Measurements from ENCODE around the gene KCNH6. TPM values are rescaled to one million over a fixed set of nuclear protein-coding genes. Genes with fewer than 3 reads are reported as not detected.

KCNH6 gene
- total and polyA plus RNA-seq, 4 donors, result 0.09 TPM; not detected in 3

DNA sequence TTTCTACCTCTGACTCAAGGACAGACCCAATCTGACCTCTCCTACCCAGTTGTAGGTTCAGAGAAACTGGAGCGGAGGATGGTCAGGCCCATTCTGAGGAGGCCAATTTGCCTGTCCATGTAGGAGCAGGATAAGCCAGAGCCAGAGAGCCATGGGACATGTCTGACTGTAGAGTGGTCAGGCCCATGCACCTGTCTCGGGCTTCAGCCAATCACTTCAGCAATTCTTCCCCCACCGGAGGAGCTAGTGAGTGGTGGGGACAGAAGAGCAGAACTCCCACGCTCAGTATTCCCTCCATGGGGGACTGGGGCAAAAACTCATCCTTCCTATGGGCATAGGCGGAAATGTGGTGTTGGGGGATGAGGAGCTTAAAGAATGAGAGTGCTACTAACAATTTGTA is 41.4 kb downstream of the KCNH6 start:
- H3K27me3 ChIP-seq (ENCODE audit: control insufficient read depth in 4 of 4, insufficient read depth in 4 of 4, low read length in 3 of 4), result no peaks in the 10 kb centered on the region
- no peak for DNase-seq (ENCODE audit: low spot score)
- no peak overlapping the region for H3K27ac ChIP-seq (ENCODE audit: low read depth in 1 of 2, low read length in 2 of 2)
- H3K4me1 ChIP-seq (ENCODE audit: control insufficient read depth in 4 of 4, insufficient read depth in 4 of 4, low read length in 3 of 4), result peaks cover 0 to 7% (median 4%) of the 10 kb centered on the region in 4 donors
- no peak overlapping the region for H3K9ac ChIP-seq (ENCODE audit: low read depth in 1 of 2, low read length in 2 of 2)
- H3K9me3 ChIP-seq (ENCODE audit: control insufficient read depth in 4 of 4, low read length in 3 of 4), result no peaks in the 10 kb centered on the region
- WGBS, result 97% methylated on average over 5 of the region's 5 CpGs
- H3K36me3 ChIP-seq (ENCODE audit: control insufficient read depth in 4 of 4, insufficient read depth in 3 of 4, low read depth in 1 of 4, low read length in 3 of 4), result no peaks in the 10 kb centered on the region
- no peak overlapping the region for H3K4me3 ChIP-seq (ENCODE audit: low read depth in 1 of 3, low read length in 3 of 3)
- no peak for TF ChIP-seq TAF1 (conservative IDR thresholded peaks at IDR 0.05)
- TF ChIP-seq HNF4G (IDR thresholded peaks at IDR 0.05), result no peak
- no peak for TF ChIP-seq RAD21 (IDR thresholded peaks at IDR 0.05)
- TF ChIP-seq NR2F2 (IDR thresholded peaks at IDR 0.05), result no peak
- no peak for TF ChIP-seq HNF4A (conservative IDR thresholded peaks at IDR 0.05)
- no peak for TF ChIP-seq CTCF (IDR thresholded peaks at IDR 0.05; ENCODE audit: low read depth, low read length, missing input control)
- no peak for TF ChIP-seq FOXA1 (IDR thresholded peaks at IDR 0.05)

DNA sequence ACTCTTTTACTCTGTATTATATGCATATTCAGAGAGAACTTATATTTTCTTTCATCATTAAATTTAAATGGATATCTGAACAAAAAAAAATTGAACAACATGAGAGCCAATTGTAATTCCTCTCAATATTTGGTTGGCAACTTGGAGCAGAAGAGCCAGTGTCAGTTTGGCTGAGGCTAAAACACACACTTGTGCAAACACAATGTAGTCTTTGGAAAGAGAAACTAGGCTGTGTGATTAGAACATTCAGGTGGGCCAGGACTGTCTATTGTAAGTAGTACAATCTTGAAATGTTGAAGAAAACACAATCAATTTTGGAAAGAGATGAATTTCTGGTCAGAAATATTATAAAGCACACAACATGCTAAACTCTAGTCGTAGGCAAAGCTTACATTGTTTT is 44.1 kb downstream of the KCNH6 start:
- Histone ChIP-seq H3K9me3 (ENCODE audit: control insufficient read depth in 4 of 4, low read length in 3 of 4) (no peaks in the 10 kb centered on the region), H3K9ac (ENCODE audit: low read depth in 1 of 2, low read length in 2 of 2) (no peak overlapping the region), H3K4me3 (ENCODE audit: low read depth in 1 of 3, low read length in 3 of 3) (no peak overlapping the region), H3K4me1 (ENCODE audit: control insufficient read depth in 4 of 4, insufficient read depth in 4 of 4, low read length in 3 of 4) (peaks cover 0 to 10% (median 4%) of the 10 kb centered on the region in 4 donors), H3K36me3 (ENCODE audit: control insufficient read depth in 4 of 4, insufficient read depth in 3 of 4, low read depth in 1 of 4, low read length in 3 of 4) (no peaks in the 10 kb centered on the region), H3K27me3 (ENCODE audit: control insufficient read depth in 4 of 4, insufficient read depth in 4 of 4, low read length in 3 of 4) (no peaks in the 10 kb centered on the region), H3K27ac (ENCODE audit: low read depth in 1 of 2, low read length in 2 of 2) (no peak overlapping the region)
- DNase-seq (ENCODE audit: low spot score), result no peak
- TF ChIP-seq YY1 (IDR thresholded peaks at IDR 0.05) (no peak), RAD21 (IDR thresholded peaks at IDR 0.05) (no peak), CTCF (IDR thresholded peaks at IDR 0.05; ENCODE audit: low read depth, low read length, missing input control) (no peak)
- TF ChIP-seq, protein P1, sequence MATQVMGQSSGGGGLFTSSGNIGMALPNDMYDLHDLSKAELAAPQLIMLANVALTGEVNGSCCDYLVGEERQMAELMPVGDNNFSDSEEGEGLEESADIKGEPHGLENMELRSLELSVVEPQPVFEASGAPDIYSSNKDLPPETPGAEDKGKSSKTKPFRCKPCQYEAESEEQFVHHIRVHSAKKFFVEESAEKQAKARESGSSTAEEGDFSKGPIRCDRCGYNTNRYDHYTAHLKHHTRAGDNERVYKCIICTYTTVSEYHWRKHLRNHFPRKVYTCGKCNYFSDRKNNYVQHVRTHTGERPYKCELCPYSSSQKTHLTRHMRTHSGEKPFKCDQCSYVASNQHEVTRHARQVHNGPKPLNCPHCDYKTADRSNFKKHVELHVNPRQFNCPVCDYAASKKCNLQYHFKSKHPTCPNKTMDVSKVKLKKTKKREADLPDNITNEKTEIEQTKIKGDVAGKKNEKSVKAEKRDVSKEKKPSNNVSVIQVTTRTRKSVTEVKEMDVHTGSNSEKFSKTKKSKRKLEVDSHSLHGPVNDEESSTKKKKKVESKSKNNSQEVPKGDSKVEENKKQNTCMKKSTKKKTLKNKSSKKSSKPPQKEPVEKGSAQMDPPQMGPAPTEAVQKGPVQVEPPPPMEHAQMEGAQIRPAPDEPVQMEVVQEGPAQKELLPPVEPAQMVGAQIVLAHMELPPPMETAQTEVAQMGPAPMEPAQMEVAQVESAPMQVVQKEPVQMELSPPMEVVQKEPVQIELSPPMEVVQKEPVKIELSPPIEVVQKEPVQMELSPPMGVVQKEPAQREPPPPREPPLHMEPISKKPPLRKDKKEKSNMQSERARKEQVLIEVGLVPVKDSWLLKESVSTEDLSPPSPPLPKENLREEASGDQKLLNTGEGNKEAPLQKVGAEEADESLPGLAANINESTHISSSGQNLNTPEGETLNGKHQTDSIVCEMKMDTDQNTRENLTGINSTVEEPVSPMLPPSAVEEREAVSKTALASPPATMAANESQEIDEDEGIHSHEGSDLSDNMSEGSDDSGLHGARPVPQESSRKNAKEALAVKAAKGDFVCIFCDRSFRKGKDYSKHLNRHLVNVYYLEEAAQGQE (IDR thresholded peaks at IDR 0.05), result no peak
- WGBS, result 92% methylated on average over 1 of the region's 1 CpG

DNA sequence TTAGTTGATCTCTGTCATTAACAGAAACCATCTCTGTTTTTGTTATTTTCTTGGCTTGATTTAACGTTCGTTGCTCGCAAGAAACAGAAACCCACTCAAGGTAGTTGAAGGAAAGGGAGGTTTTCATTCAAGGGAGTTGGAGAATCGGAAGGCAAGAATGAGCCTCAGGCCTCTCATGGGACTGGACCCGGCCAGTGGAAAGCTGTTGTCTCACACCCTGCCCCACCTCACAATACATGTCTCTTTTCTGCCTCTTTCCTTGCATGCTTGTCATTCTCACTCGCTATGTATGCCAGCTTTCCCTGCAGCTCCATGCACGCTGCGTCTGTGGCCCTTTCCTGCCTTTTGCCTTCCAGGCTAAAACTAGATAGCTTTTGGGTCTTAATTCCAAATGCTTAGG is 45.4 kb downstream of the KCNH6 start:
- H3K4me1 ChIP-seq (ENCODE audit: control insufficient read depth in 4 of 4, insufficient read depth in 4 of 4, low read length in 3 of 4), result peaks cover 0 to 10% (median 4%) of the 10 kb centered on the region in 4 donors
- WGBS, result 94% methylated on average over 8 of the region's 8 CpGs
- TF ChIP-seq SP1 (IDR thresholded peaks at IDR 0.05) (no peak), RXRA (IDR thresholded peaks at IDR 0.05) (no peak), JUND (IDR thresholded peaks at IDR 0.05) (no peak), YY1 (IDR thresholded peaks at IDR 0.05) (no peak), HNF4G (IDR thresholded peaks at IDR 0.05) (no peak), HNF4A (conservative IDR thresholded peaks at IDR 0.05) (no peak)
- TF ChIP-seq, protein P2, sequence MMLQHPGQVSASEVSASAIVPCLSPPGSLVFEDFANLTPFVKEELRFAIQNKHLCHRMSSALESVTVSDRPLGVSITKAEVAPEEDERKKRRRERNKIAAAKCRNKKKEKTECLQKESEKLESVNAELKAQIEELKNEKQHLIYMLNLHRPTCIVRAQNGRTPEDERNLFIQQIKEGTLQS (IDR thresholded peaks at IDR 0.05), result no peak
- TF ChIP-seq, protein P3, sequence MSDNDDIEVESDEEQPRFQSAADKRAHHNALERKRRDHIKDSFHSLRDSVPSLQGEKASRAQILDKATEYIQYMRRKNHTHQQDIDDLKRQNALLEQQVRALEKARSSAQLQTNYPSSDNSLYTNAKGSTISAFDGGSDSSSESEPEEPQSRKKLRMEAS (IDR thresholded peaks at IDR 0.05), result no peak

More for the DNA sequence above, 45.4 kb downstream of the KCNH6 start:
- no peaks in the 10 kb centered on the region for H3K36me3 ChIP-seq (ENCODE audit: control insufficient read depth in 4 of 4, insufficient read depth in 3 of 4, low read depth in 1 of 4, low read length in 3 of 4)
- DNase-seq (ENCODE audit: low spot score), result no peak
- no peak overlapping the region for H3K4me3 ChIP-seq (ENCODE audit: low read depth in 1 of 3, low read length in 3 of 3)
- H3K27ac ChIP-seq (ENCODE audit: low read depth in 1 of 2, low read length in 2 of 2), result no peak overlapping the region
- H3K9ac ChIP-seq (ENCODE audit: low read depth in 1 of 2, low read length in 2 of 2), result no peak overlapping the region
- H3K27me3 ChIP-seq (ENCODE audit: control insufficient read depth in 4 of 4, insufficient read depth in 4 of 4, low read length in 3 of 4), result no peaks in the 10 kb centered on the region
- H3K9me3 ChIP-seq (ENCODE audit: control insufficient read depth in 4 of 4, low read length in 3 of 4), result no peaks in the 10 kb centered on the region
